ENCODE results near the gene SCD5.

Gene SCD5

GRCh38 chr4:82704156-82704555 is 94.4 kb downstream of the SCD5 start:
- TF ChIP-seq CTCF (IDR thresholded peaks at IDR 0.05; ENCODE audit: low read depth, low read length, missing control alignments): no peak
- H3K4me3 ChIP-seq (ENCODE audit: low read depth, low read length): no peak overlapping the region
- no peak for DNase-seq (ENCODE audit: low read depth)

GRCh38 chr4:82698412-82698811 is 100.2 kb downstream of the SCD5 start:
- DNase-seq (ENCODE audit: low read depth): no peak
- no peak overlapping the region for H3K4me3 ChIP-seq (ENCODE audit: low read depth, low read length)
- TF ChIP-seq CTCF (IDR thresholded peaks at IDR 0.05; ENCODE audit: low read depth, low read length, missing control alignments): no peak

- TF ChIP-seq CTCF (IDR thresholded peaks at IDR 0.05; ENCODE audit: low read depth, low read length, missing control alignments): no peak
- no peak overlapping the region for H3K4me3 ChIP-seq (ENCODE audit: low read depth, low read length)
- DNase-seq (ENCODE audit: low read depth): no peak
These were observed 101.0 kb downstream of the SCD5 start for GRCh38 chr4:82697561-82697960.

- no peak for TF ChIP-seq CTCF (IDR thresholded peaks at IDR 0.05; ENCODE audit: low read depth, low read length, missing control alignments)
- DNase-seq (ENCODE audit: low read depth): no peak
- no peak overlapping the region for H3K4me3 ChIP-seq (ENCODE audit: low read depth, low read length)
These were observed 102.3 kb downstream of the SCD5 start for GRCh38 chr4:82696117-82696860.

GRCh38 chr4:82694892-82695291 is 103.7 kb downstream of the SCD5 start:
- no peak for DNase-seq (ENCODE audit: low read depth)
- no peak overlapping the region for H3K4me3 ChIP-seq (ENCODE audit: low read depth, low read length)
- no peak for TF ChIP-seq CTCF (IDR thresholded peaks at IDR 0.05; ENCODE audit: low read depth, low read length, missing control alignments)

- no peak for TF ChIP-seq CTCF (IDR thresholded peaks at IDR 0.05; ENCODE audit: low read depth, low read length, missing control alignments)
- no peak for DNase-seq (ENCODE audit: low read depth)
- no peak overlapping the region for H3K4me3 ChIP-seq (ENCODE audit: low read depth, low read length)
These were observed 104.5 kb downstream of the SCD5 start for GRCh38 chr4:82694046-82694445.
